Keratinocyte (primary cell): ENCODE results near the gene RCSD1. TPM values are rescaled to one million over a fixed set of nuclear protein-coding genes. Genes with fewer than 3 reads are reported as not detected.

Source experiments
- DNase-seq: peaks from one replicate; pipeline ENCODE4 v3.0.0-alpha.2; 2011; ENCODE audit warnings: low read depth, missing footprints, low spot score
- FAIRE-seq: peaks from 2 replicates; lab custom pipeline; 2011; peaks lifted over from hg19 to GRCh38; lab: Jason Lieb, UNC
- H2AFZ ChIP-seq: 2 replicates; pipeline ENCODE4 v1.6.0; 2012; ENCODE audit warnings: low read length, control low read depth, inconsistent platforms; ENCODE audit not compliant: control insufficient read depth
- H3K27ac ChIP-seq: 2 replicates; pipeline ENCODE4 v1.5.1; 2011; ENCODE audit warnings: low read length; ENCODE audit not compliant: control insufficient read depth, insufficient read depth
- H3K27me3 ChIP-seq: 3 replicates; pipeline ENCODE4 v1.6.0; 2011; ENCODE audit warnings: low read length; ENCODE audit not compliant: control insufficient read depth, insufficient read depth; ENCODE audit errors: extremely low read depth
- H3K36me3 ChIP-seq, 2 experiments: 2 replicates in 1 of 2; 3 replicates in 1 of 2; pipeline ENCODE4 v1.5.1; 2011; ENCODE audit warnings: low read length in 2 of 2, mild to moderate bottlenecking in 1 of 2; ENCODE audit not compliant: control insufficient read depth in 2 of 2, insufficient read depth in 2 of 2; ENCODE audit errors: extremely low read depth in 1 of 2
- H3K4me1 ChIP-seq: 3 replicates; pipeline ENCODE4 v1.5.1; 2011; ENCODE audit warnings: low read length; ENCODE audit not compliant: control insufficient read depth, insufficient read depth; ENCODE audit errors: extremely low read depth
- H3K4me2 ChIP-seq: 3 replicates; pipeline ENCODE4 v1.6.0; 2011; ENCODE audit warnings: low read depth, low read length; ENCODE audit not compliant: control insufficient read depth, insufficient read depth; ENCODE audit errors: extremely low read depth
- H3K4me3 ChIP-seq, 3 experiments: fragments of 200-600 bp in 1 of 3; sonication (generic) in 1 of 3; 2 replicates in 2 of 3; 3 replicates in 1 of 3; pipeline ENCODE4 v1.5.1; 2011 to 2016; ENCODE audit warnings: low read length in 3 of 3, mild to moderate bottlenecking in 3 of 3, control low read depth in 2 of 3, inconsistent platforms in 1 of 3, low read depth in 1 of 3, mixed read lengths in 1 of 3, mixed run types in 1 of 3, moderate library complexity in 1 of 3; ENCODE audit not compliant: control insufficient read depth in 2 of 3, insufficient read depth in 2 of 3; ENCODE audit errors: extremely low read depth in 1 of 3
- H3K79me2 ChIP-seq: 2 replicates; pipeline ENCODE4 v1.6.0; 2012; ENCODE audit warnings: low read length; ENCODE audit not compliant: control insufficient read depth, insufficient read depth
- H3K9ac ChIP-seq: 3 replicates; pipeline ENCODE4 v1.6.0; 2011; ENCODE audit warnings: low read length; ENCODE audit not compliant: control insufficient read depth, insufficient read depth; ENCODE audit errors: extremely low read depth
- H3K9me1 ChIP-seq: 3 replicates; pipeline ENCODE4 v1.6.0; 2011; ENCODE audit warnings: low read length; ENCODE audit not compliant: control insufficient read depth, insufficient read depth; ENCODE audit errors: extremely low read depth
- H3K9me3 ChIP-seq: 2 replicates; pipeline ENCODE4 v1.5.1; 2012; ENCODE audit warnings: low read depth, low read length; ENCODE audit not compliant: control insufficient read depth
- H4K20me1 ChIP-seq: 3 replicates; pipeline ENCODE4 v1.6.0; 2011; ENCODE audit warnings: low read length; ENCODE audit not compliant: control insufficient read depth, insufficient read depth; ENCODE audit errors: extremely low read depth
- CTCF ChIP-seq, 3 experiments: IDR thresholded peaks in 1 of 3; conservative IDR thresholded peaks in 1 of 3; optimal IDR thresholded peaks in 1 of 3; 2 replicates in 2 of 3; 3 replicates in 1 of 3; pipeline versions ENCODE3 to v1.5.1; 2011; ENCODE audit warnings: low read length in 3 of 3, mild to moderate bottlenecking in 3 of 3, moderate library complexity in 2 of 3, control low read depth in 1 of 3, inconsistent platforms in 1 of 3; ENCODE audit not compliant: insufficient read depth in 2 of 3; ENCODE audit errors: extremely low read depth in 1 of 3
- EZH2 ChIP-seq: IDR thresholded peaks from one replicate; pipeline ENCODE4 v1.6.1; 2012; ENCODE audit warnings: inconsistent platforms, mild to moderate bottlenecking, low read length, moderate library complexity
- dilution Hi-C: fragments of 300-500 bp; cut with MboI; formaldehyde crosslinking; loops from one replicate; pipeline ENCODE4 v1.7.0; 2020; ENCODE audit warnings: low sequenced_read_pairs; ENCODE audit not compliant: extremely low pct_ligation_motif_present
- polyA plus RNA-seq, 5 experiments: library from polyadenylated mRNA; depleted of rRNA in 3 of 5; stranded (reverse) in 3 of 5; stranded (forward) in 1 of 5; unstranded in 1 of 5; fragments of >200 nt; gene quantifications; 1 replicate in 1 of 5; 2 replicates in 3 of 5; 3 replicates in 1 of 5; pipeline versions ENCODE4 v1.2.1 to v1.2.3, GENCODE V29; 2011 to 2012; ENCODE audit warnings: missing spikeins in 2 of 5, low read depth in 1 of 5, low replicate concordance in 1 of 5

RCSD1 gene
- polyA plus RNA-seq, 1 donor (not counting 4 experiments of a cell fraction or from before 2014, with no cell fraction given) = 0.03 TPM

GRCh38 chr1:167703557-167703956 lies 73.5 kb downstream of the RCSD1 start:
- no peaks in the 10 kb centered on the region for H3K9me3 ChIP-seq
- DNase-seq (no peak), FAIRE-seq (no peak)
- H3K36me3 ChIP-seq = no peaks in the 10 kb centered on the region
- no peak for TF ChIP-seq EZH2
- TF ChIP-seq CTCF (optimal IDR thresholded peaks at IDR 0.05 in 1 of 3, IDR thresholded peaks at IDR 0.05 in 1 of 3, conservative IDR thresholded peaks at IDR 0.05 in 1 of 3; ENCODE audit: extremely low read depth in 1 of 3, insufficient read depth in 2 of 3, low read length in 3 of 3) = no peak
- H3K4me3 ChIP-seq = no peak overlapping the region
- H2AFZ ChIP-seq = no peak overlapping the region
- H3K4me2 ChIP-seq = no peak overlapping the region
- peaks cover 10% of the 10 kb centered on the region for H3K27me3 ChIP-seq
- no peaks in the 10 kb centered on the region for H4K20me1 ChIP-seq
- H3K27ac ChIP-seq = no peak overlapping the region
- H3K79me2 ChIP-seq = no peaks in the 10 kb centered on the region
- no peak overlapping the region for H3K9ac ChIP-seq
- dilution Hi-C loops = no loop called here
- H3K9me1 ChIP-seq = no peaks in the 10 kb centered on the region
- H3K4me1 ChIP-seq = peaks cover 5% of the 10 kb centered on the region

- Histone ChIP-seq H4K20me1 (no peaks in the 10 kb centered on the region), H3K4me3 (no peak overlapping the region), H3K27ac (no peak overlapping the region), H3K27me3 (peaks cover 10% of the 10 kb centered on the region), H2AFZ (no peak overlapping the region), H3K9me3 (no peaks in the 10 kb centered on the region), H3K9ac (no peak overlapping the region), H3K79me2 (no peaks in the 10 kb centered on the region), H3K4me1 (peaks cover 5% of the 10 kb centered on the region), H3K9me1 (no peaks in the 10 kb centered on the region), H3K4me2 (no peak overlapping the region), H3K36me3 (no peaks in the 10 kb centered on the region)
- DNase-seq (no peak), FAIRE-seq (no peak)
- TF ChIP-seq CTCF (optimal IDR thresholded peaks at IDR 0.05 in 1 of 3, IDR thresholded peaks at IDR 0.05 in 1 of 3, conservative IDR thresholded peaks at IDR 0.05 in 1 of 3; ENCODE audit: extremely low read depth in 1 of 3, insufficient read depth in 2 of 3, low read length in 3 of 3) (no peak), EZH2 (no peak)
- dilution Hi-C loops = no loop called here
Measured at GRCh38 chr1:167704715-167705114, 74.7 kb downstream of the RCSD1 start.
